ENCODE data around the gene WDR4.
"Not testable (repeated sequence)": the region's sequence is repeated elsewhere in the genome, so short reads cannot be mapped to it uniquely, and the experiment has no call there.

The WDR4 gene

GRCh38 chr21:42851812-42852665, 27.3 kb downstream of the WDR4 start:
- TF ChIP-seq MYC (IDR thresholded peaks at IDR 0.05; ENCODE audit: low read depth, low read length) (no peak), CTCF (IDR thresholded peaks at IDR 0.05; ENCODE audit: low read depth, low read length) (no peak), POLR2A (IDR thresholded peaks at IDR 0.05; ENCODE audit: extremely low read depth, insufficient read length) (no peak)
- TF ChIP-seq, protein P1, sequence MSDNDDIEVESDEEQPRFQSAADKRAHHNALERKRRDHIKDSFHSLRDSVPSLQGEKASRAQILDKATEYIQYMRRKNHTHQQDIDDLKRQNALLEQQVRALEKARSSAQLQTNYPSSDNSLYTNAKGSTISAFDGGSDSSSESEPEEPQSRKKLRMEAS (IDR thresholded peaks at IDR 0.05; ENCODE audit: low read depth, low read length): no peak
- H3K4me3 ChIP-seq (ENCODE audit: low read depth, low read length): no peak overlapping the region
- DNase-seq (ENCODE audit: low read depth): no peak

DNA sequence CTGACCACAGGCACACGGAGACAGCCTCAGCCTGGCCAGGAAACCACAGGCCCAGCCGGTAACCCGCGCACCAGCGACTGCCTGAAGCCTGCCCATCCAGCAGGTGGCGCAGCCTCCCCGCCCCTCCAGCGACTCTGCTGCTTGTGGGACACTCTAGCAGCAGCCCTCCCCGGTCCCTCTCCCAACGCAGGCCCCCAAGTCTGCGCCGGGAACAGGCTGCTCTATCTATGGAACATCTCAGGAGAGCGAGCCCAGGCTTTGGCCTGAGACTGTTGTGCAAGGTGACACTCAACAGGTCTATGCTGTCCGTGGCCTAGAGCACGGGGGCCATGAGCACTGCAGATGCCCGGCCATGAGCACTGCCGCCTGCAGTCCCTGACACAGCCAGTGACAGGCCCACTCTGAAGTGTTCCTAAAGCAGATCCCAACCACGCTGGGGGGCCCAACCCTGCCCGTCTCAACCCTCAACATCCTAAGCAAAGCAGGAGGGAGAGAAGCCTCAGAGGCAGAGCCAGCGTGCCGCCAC, 28.4 kb downstream of the WDR4 start:
- peak; percentile 62 for TF ChIP-seq CTCF (IDR thresholded peaks at IDR 0.05; ENCODE audit: low read depth, low read length)
- TF ChIP-seq, protein P1 (IDR thresholded peaks at IDR 0.05; ENCODE audit: low read depth, low read length): no peak
- no peak for TF ChIP-seq POLR2A (IDR thresholded peaks at IDR 0.05; ENCODE audit: extremely low read depth, insufficient read length)
- H3K4me3 ChIP-seq (ENCODE audit: low read depth, low read length): no peak overlapping the region
- peak; percentile 63 for DNase-seq (ENCODE audit: low read depth)

- TF ChIP-seq POLR2A (IDR thresholded peaks at IDR 0.05; ENCODE audit: extremely low read depth, insufficient read length) (no peak), CTCF (IDR thresholded peaks at IDR 0.05; ENCODE audit: low read depth, low read length) (no peak), MYC (IDR thresholded peaks at IDR 0.05; ENCODE audit: low read depth, low read length) (no peak)
- TF ChIP-seq, protein P1 (IDR thresholded peaks at IDR 0.05; ENCODE audit: low read depth, low read length): no peak
- H3K4me3 ChIP-seq (ENCODE audit: low read depth, low read length): no peak overlapping the region
- no peak for DNase-seq (ENCODE audit: low read depth)
Measured at GRCh38 chr21:42850463-42850862, 28.9 kb downstream of the WDR4 start.

DNA sequence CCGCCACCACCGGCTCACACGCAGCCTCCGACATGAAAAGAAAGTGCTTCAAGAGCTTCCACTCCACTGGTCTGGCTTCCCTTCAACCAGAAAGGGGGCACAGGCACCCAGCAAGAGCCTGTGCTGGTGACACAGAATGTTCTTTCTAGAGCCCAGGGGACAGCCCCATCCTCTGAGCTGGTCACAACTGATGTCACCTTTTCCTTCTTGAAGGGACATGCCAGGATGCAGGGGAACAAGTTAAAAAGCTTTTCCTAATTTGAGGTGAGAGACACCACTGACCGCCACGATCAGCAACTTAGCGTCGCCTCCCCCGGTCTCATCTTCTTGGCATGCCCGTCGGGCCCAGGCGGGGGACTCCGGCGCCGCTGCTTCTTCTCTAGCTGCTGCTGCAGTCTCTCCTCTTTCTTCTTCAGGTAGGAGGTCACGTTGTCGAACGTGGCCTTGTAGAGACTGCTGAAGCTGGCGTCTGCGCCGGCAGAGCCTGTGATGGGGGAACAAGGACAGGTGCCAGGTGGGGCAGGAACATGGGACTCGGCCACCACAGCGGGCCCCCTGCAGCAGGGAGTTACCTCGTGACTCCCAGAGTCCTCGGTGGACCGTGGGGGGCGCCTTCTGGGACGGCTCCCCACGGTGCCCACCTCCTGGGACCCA, 29.5 kb downstream of the WDR4 start:
- H3K4me3 ChIP-seq (ENCODE audit: low read depth, low read length): no peak overlapping the region
- TF ChIP-seq, protein P1 (IDR thresholded peaks at IDR 0.05; ENCODE audit: low read depth, low read length): no peak
- TF ChIP-seq MYC (IDR thresholded peaks at IDR 0.05; ENCODE audit: low read depth, low read length): no peak
- no peak for TF ChIP-seq POLR2A (IDR thresholded peaks at IDR 0.05; ENCODE audit: extremely low read depth, insufficient read length)
- no peak for TF ChIP-seq CTCF (IDR thresholded peaks at IDR 0.05; ENCODE audit: low read depth, low read length)
- no peak for DNase-seq (ENCODE audit: low read depth)

- TF ChIP-seq MYC (IDR thresholded peaks at IDR 0.05; ENCODE audit: low read depth, low read length) (no peak), CTCF (IDR thresholded peaks at IDR 0.05; ENCODE audit: low read depth, low read length) (no peak), POLR2A (IDR thresholded peaks at IDR 0.05; ENCODE audit: extremely low read depth, insufficient read length) (no peak)
- TF ChIP-seq, protein P1 (IDR thresholded peaks at IDR 0.05; ENCODE audit: low read depth, low read length): no peak
- H3K4me3 ChIP-seq (ENCODE audit: low read depth, low read length): no peak overlapping the region
- DNase-seq (ENCODE audit: low read depth): no peak
Measured at GRCh38 chr21:42848932-42849758, 30.2 kb downstream of the WDR4 start.

GRCh38 chr21:42848144-42848931, 31.0 kb downstream of the WDR4 start:
- H3K4me3 ChIP-seq (ENCODE audit: low read depth, low read length); DNase-seq (ENCODE audit: low read depth): not testable (repeated sequence)
